ENCODE data around the gene SYNE1.
"Not testable (repeated sequence)": the region's sequence is repeated elsewhere in the genome, so short reads cannot be mapped to it uniquely, and the experiment has no call there.

Gene SYNE1

GRCh38 chr6:152625213-152625612 lies 11.9 kb downstream of the SYNE1 start:
- DNase-seq (ENCODE audit: insufficient read length, low spot score): no peak
- no peak for FAIRE-seq

- not testable (repeated sequence) for FAIRE-seq; DNase-seq (ENCODE audit: insufficient read length, low spot score)
Observed at GRCh38 chr6:152614776-152615175, 22.4 kb downstream of the SYNE1 start.

- no peak for DNase-seq (ENCODE audit: insufficient read length, low spot score)
- no peak for FAIRE-seq
Observed at GRCh38 chr6:152609125-152609670, 28.0 kb downstream of the SYNE1 start.

- no peak for DNase-seq (ENCODE audit: insufficient read length, low spot score)
- no peak for FAIRE-seq
Observed at GRCh38 chr6:152605941-152606340, 31.2 kb downstream of the SYNE1 start.

- DNase-seq (ENCODE audit: insufficient read length, low spot score): no peak
- FAIRE-seq: no peak
Observed at GRCh38 chr6:152605342-152605741, 31.8 kb downstream of the SYNE1 start.

GRCh38 chr6:152603911-152604310 lies 33.3 kb downstream of the SYNE1 start:
- FAIRE-seq (no peak), DNase-seq (ENCODE audit: insufficient read length, low spot score) (no peak)

GRCh38 chr6:152600022-152600421 lies 37.1 kb downstream of the SYNE1 start:
- FAIRE-seq: no peak
- DNase-seq (ENCODE audit: insufficient read length, low spot score): no peak

GRCh38 chr6:152598901-152599537 lies 38.1 kb downstream of the SYNE1 start:
- FAIRE-seq (no peak), DNase-seq (ENCODE audit: insufficient read length, low spot score) (no peak)

GRCh38 chr6:152598421-152598820 lies 38.7 kb downstream of the SYNE1 start:
- no peak for FAIRE-seq
- no peak for DNase-seq (ENCODE audit: insufficient read length, low spot score)

- no peak for DNase-seq (ENCODE audit: insufficient read length, low spot score)
Observed at GRCh38 chr6:152596726-152597125, 40.4 kb downstream of the SYNE1 start.

GRCh38 chr6:152595499-152595898 lies 41.7 kb downstream of the SYNE1 start:
- FAIRE-seq (no peak), DNase-seq (ENCODE audit: insufficient read length, low spot score) (no peak)

More at GRCh38 chr6:152596726-152597125, 40.4 kb downstream of the SYNE1 start:
- no peak for FAIRE-seq

GRCh38 chr6:152594701-152595100 lies 42.5 kb downstream of the SYNE1 start:
- no peak for DNase-seq (ENCODE audit: insufficient read length, low spot score)
- no peak for FAIRE-seq

- FAIRE-seq (no peak), DNase-seq (ENCODE audit: insufficient read length, low spot score) (no peak)
Observed at GRCh38 chr6:152588456-152588855, 48.7 kb downstream of the SYNE1 start.

GRCh38 chr6:152587473-152587872 lies 49.7 kb downstream of the SYNE1 start:
- DNase-seq (ENCODE audit: insufficient read length, low spot score) (no peak), FAIRE-seq (no peak)

- FAIRE-seq (no peak), DNase-seq (ENCODE audit: insufficient read length, low spot score) (no peak)
Observed at GRCh38 chr6:152585236-152585635, 51.9 kb downstream of the SYNE1 start.

- FAIRE-seq (no peak), DNase-seq (ENCODE audit: insufficient read length, low spot score) (no peak)
Observed at GRCh38 chr6:152583888-152584287, 53.3 kb downstream of the SYNE1 start.

- DNase-seq (ENCODE audit: insufficient read length, low spot score) (no peak), FAIRE-seq (no peak)
Observed at GRCh38 chr6:152576525-152576924, 60.6 kb downstream of the SYNE1 start.

- no peak for FAIRE-seq
- no peak for DNase-seq (ENCODE audit: insufficient read length, low spot score)
Observed at GRCh38 chr6:152575621-152576150, 61.5 kb downstream of the SYNE1 start.

GRCh38 chr6:152575161-152575560 lies 62.0 kb downstream of the SYNE1 start:
- FAIRE-seq (no peak), DNase-seq (ENCODE audit: insufficient read length, low spot score) (no peak)

GRCh38 chr6:152573762-152574161 lies 63.4 kb downstream of the SYNE1 start:
- no peak for FAIRE-seq
- no peak for DNase-seq (ENCODE audit: insufficient read length, low spot score)

- no peak for FAIRE-seq
- DNase-seq (ENCODE audit: insufficient read length, low spot score): no peak
Observed at GRCh38 chr6:152572338-152573088, 64.6 kb downstream of the SYNE1 start.

GRCh38 chr6:152571943-152572337 lies 65.2 kb downstream of the SYNE1 start:
- FAIRE-seq (no peak), DNase-seq (ENCODE audit: insufficient read length, low spot score) (no peak)
